ENCODE data around the gene PRRT1.

DNA sequence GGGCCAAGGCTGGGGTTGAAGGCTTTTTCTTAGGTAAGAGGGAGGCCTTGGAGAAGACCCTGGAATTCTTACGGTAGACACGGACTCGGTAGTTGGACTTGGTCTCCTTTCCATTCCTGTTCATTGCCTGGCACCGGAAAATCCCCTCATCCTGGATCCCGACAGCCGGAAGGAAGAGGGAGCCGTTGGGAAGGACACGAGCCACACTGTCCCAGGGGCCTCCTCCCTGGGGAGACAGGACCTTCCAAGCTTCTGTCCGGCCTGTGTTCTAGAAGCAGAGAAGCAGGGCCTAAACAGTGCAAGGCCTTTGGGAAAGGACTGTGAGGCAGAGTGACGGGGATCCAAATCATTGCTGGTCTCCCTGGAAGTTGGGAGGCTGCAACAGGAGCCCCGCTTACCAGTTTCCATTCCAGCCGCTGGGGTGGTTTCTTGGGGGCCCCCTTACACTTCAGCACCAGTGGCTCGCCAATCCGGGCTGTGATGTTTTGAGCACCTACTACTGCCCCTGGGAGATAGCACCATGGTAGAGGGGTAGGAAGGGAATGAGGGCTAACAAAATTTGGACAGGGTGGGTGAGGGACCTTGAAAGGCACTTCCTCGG, 31.8 kb upstream of the PRRT1 start:
- no peak for TF ChIP-seq EZH2 (IDR thresholded peaks at IDR 0.05; ENCODE audit: low read length)
- TF ChIP-seq, protein P1, sequence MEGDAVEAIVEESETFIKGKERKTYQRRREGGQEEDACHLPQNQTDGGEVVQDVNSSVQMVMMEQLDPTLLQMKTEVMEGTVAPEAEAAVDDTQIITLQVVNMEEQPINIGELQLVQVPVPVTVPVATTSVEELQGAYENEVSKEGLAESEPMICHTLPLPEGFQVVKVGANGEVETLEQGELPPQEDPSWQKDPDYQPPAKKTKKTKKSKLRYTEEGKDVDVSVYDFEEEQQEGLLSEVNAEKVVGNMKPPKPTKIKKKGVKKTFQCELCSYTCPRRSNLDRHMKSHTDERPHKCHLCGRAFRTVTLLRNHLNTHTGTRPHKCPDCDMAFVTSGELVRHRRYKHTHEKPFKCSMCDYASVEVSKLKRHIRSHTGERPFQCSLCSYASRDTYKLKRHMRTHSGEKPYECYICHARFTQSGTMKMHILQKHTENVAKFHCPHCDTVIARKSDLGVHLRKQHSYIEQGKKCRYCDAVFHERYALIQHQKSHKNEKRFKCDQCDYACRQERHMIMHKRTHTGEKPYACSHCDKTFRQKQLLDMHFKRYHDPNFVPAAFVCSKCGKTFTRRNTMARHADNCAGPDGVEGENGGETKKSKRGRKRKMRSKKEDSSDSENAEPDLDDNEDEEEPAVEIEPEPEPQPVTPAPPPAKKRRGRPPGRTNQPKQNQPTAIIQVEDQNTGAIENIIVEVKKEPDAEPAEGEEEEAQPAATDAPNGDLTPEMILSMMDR (optimal IDR thresholded peaks at IDR 0.05 in 1 of 3, IDR thresholded peaks at IDR 0.05 in 1 of 3, conservative IDR thresholded peaks at IDR 0.05 in 1 of 3; ENCODE audit: extremely low read depth in 1 of 3, insufficient read depth in 2 of 3, low read length in 3 of 3), result no peak
